ENCODE measurements around the gene PNPLA8.
"Not testable (repeated sequence)": the region's sequence is repeated elsewhere in the genome, so short reads cannot be mapped to it uniquely, and the experiment has no call there.

The PNPLA8 gene

GRCh38 chr7:108525985-108526767, at the start of gene PNPLA8:
Gene PNPLA8 (minus strand): TSS chr7:108526135. CDS start chr7:108515491, 10,644 bp downstream.
- DNase-seq = peak; percentile 99

DNA sequence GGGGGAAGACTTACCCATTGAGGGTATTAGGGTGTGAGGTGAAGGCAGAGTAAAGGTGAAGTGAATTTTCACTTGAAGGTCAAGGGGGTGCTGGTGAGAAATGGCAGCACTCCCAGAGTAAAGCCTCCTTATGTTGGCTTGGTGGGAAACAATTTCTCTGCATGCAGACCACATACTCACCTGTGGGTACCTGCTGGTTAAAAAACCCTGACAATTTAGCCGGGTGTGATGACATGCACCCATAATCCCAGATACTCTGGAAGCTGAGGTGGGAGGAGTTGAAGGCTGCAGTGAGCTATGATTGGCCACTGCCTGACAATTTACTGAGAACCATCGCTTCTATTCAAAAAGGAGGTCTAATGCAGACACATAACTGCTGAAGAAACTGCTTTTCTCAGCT, 49.2 kb upstream of the PNPLA8 start:
- no peak for DNase-seq

GRCh38 chr7:108572480-108572879, 46.5 kb upstream of the PNPLA8 start:
- no peak for DNase-seq

GRCh38 chr7:108570146-108570755, 44.3 kb upstream of the PNPLA8 start:
- DNase-seq = peak; percentile 46

GRCh38 chr7:108569381-108570145, 43.6 kb upstream of the PNPLA8 start, which contains the start of the genes DNAJB9 and THAP5:
Gene DNAJB9 (plus strand): TSS chr7:108569874. CDS start chr7:108571727, 1,853 bp downstream.
Gene THAP5 (minus strand): TSS chr7:108569706. CDS start chr7:108569569, 137 bp downstream.
- peak; percentile 99 for DNase-seq

GRCh38 chr7:108568801-108569380, 43.0 kb upstream of the PNPLA8 start:
- no peak for DNase-seq

DNA sequence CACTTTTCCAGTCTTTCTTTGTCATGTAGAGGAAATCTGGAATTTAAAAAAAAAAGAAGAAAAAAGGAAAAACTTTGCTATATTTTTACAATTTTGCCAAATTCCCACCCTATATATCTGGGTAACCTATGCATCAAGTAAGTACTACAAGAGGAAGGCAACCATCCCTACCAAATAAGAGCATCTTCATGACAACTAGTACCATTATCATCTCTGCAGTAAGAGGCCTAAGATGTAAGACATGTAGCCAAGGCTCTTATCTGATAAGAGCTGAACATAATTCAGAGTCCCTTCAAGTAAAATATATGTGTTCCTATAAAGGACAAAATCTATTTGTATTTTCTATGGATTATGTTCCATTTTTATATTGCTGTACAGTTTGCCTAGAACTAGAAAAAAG, 40.1 kb upstream of the PNPLA8 start:
- no peak for DNase-seq

- DNase-seq = no peak
Observed at GRCh38 chr7:108561047-108561619, 35.2 kb upstream of the PNPLA8 start.

DNA sequence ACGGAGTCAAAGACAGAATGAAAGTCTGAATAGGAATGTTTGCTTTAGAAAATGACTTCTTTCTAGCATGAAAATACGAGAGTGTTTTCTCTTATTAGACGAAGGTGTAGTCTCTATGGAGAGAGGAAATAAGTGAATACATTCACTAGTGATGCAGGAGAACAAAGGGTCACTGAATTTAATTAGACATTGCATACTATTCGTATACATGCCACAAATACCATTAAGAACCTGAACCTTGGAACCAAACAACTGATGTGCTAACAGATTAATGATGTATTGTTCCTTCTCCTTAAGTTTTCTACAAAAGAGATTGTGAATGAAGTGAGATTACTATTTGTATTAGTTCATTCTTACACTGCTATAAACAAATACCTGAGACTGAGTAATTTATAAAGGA, 33.3 kb upstream of the PNPLA8 start:
- DNase-seq = no peak

DNA sequence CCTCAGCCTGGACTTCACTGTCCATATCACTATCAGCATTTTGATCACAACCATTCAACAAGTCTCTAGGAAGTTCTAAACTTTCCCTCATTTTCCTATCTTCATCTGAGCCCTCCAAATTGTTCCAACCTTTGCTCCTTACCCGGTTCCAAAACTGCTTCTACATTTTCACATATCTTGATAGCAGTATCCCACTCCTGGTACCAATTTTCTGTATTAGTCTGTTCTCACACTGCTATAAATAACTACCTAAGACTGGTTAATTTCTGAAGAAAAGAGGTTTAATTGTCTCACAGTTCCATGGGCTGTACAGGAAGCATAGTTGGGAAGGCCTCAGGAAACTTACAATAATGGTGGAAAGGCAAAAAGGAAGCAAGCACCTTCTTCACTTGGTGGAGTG, 31.7 kb upstream of the PNPLA8 start:
- no peak for DNase-seq

DNA sequence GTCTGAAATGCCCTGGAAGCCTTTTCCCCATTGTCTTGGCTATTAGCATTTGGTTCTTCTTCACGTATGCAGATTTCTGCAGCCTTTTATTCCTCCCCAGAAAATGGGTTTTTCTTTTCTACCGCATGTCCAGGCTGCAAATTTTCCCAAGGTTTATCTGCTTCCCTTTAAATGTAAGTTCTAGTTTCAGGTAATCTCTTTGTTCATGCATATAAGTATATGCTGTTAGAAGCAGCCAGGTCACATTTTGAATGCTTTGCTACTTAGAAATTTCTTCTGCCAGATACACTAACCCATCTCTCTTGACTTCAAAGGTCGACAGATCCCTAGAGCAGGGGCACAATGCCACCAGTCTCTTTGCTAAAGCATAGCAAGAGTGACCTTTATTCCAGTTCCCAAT, 31.3 kb upstream of the PNPLA8 start:
- DNase-seq = no peak

DNA sequence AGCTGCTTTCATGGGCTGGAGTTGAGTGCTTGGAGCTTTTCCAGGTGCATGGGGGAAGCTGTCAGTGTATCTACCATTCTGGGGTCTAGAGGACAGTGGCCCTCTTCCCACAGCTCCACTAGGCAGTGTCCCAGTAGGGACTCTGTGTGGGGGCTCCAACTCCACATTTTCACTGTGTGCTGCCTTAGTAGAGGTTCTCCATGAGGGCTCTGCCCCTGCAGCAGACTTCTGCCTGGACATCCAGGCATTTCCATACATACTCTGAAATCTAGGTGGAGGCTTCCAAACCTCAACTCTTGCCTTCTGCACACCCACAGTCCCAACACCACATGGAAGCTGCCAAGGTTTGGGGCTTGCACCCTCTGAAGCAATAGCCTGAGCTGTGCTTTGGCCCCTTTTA, 30.7 kb upstream of the PNPLA8 start:
- DNase-seq = not testable (repeated sequence)

DNA sequence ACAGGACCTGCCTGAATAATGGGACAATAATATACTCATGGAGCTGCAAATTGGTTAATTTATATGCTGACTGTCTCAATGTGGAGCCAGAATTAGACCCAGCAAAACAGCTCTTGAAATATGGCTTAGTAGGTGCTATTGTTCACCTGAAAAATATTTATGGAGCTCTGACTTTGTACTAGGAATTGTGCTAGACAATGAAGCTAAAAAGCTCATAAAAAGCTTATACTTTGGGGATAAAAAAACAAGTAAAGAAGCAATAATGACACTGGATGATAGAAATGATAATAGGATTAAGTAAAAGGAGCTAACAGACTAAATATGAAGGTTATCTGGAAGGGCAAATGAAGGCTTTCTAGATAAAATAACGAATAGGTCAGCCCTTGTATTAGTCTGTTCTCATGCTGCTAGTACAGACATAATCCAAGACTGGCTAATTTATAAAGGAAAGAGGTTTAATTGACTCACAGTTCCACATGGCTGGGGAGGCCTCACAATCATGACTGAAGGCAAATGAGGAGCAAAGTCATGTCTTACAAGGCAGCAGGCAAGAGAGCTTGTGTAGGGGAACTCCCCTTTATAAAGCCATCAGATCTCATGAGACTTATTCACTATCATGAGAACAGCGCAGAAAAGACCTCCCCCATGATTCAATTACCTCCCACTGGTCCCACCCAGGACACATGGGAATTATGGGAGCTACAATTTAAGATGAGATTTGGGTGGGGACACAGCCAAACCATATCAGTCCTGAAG, 22.4 kb upstream of the PNPLA8 start:
- DNase-seq = not testable (repeated sequence)

DNA sequence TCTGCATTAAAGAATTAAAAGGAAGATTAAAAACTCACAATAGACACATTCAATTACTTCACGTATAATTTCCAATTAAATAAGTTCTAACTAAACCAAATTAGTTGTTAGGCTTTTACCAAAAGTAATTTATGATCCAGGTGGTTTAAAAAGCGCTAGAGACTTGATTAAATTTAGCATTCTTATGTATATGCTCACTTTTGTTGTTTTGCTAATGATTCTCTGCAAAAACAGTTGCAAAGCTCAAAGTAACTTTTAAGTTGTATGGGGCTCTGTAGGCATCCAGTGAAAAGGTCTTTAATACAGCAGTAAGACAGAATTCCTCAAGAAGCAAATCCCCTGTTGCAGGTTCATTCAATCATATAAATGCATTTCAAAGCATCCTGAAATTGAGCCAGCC, 15.5 kb upstream of the PNPLA8 start:
- DNase-seq = no peak

DNA sequence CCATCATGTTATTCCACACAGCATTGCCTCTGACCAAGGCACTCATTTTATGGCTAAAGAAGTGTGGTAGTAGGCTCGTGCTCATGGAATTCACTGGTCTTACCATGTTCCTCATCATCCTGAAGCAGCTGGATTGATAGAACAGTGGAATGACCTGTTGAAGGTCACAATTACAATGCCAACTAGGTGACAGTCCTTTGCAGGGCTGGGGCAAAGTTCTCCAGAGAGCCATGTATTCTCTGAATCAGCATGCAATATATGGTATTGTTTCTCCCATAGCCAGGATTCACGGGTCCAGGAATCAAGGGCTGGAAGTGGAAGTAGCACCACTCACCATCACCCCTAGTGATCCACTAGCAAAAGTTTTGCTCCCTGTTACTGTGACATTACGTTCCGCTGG, 12.8 kb upstream of the PNPLA8 start:
- DNase-seq = not testable (repeated sequence)

- DNase-seq = not testable (repeated sequence)
Observed at GRCh38 chr7:108538236-108538635, 12.3 kb upstream of the PNPLA8 start.

- no peak for DNase-seq
Observed at GRCh38 chr7:108537229-108537628, 11.3 kb upstream of the PNPLA8 start.

- DNase-seq = no peak
Observed at GRCh38 chr7:108535744-108536143, 9.8 kb upstream of the PNPLA8 start.

DNA sequence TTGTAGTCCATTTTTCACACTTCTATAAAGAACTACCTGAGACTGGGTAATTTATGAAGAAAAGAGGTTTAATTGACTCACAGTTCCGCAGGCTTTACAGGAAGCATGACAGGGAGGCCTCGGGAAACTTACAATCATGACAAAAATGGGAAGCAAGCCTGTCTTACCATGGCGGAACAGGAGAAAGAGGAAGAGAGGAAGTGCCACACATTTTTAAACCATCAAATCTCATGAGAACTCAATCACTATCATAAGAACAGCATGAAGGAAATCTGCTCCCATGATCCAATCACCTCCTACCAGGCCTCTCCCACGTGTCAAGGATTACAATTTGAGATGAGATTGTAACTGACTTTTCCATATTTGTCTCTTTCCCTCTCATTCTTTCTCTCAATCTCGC, 9.3 kb upstream of the PNPLA8 start:
- DNase-seq = no peak

DNA sequence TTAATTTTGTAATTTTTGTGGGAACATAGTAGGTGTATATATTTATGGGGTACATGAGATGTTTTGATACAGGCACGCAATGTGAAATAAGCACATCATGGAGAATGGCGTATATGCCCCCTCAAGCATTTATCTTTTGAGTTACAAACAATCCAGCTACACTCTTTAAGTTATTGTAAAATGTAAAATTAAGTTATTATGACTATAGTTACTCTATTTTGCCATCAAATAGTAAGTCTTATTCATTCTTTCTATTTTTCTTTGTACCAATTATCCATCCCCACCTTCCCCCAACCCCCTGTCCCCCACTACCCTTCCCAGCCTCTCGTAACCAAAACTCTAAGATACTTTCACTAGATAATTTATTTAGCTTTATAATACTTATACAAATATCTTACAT, 7.8 kb upstream of the PNPLA8 start:
- no peak for DNase-seq

- DNase-seq = no peak
Observed at GRCh38 chr7:108529341-108529740, 3.4 kb upstream of the PNPLA8 start.

GRCh38 chr7:108528183-108528712, 2.3 kb upstream of the PNPLA8 start:
- no peak for DNase-seq

All from CD4-positive, alpha-beta T cell treated with Interleukin-6 for 4 hours (primary cell).